K562 (cell line): ENCODE results near the gene GCNT3. TPM values are rescaled to one million over a fixed set of nuclear protein-coding genes. Genes with fewer than 3 reads are reported as not detected.
A peak's percentile ranks its signal among the peaks of the same experiment; 100 is the strongest.

Source experiments
- EHMT2 ChIP-seq: fragments of 450-650 bp; IDR thresholded peaks from 2 replicates; pipeline ENCODE4 v1.6.1; 2018; ENCODE audit warnings: antibody characterized with exemption
- FOXP4 ChIP-seq: sonication (generic); formaldehyde crosslinking; IDR thresholded peaks from 2 replicates; pipeline ENCODE4 v1.8.0; 2022; ENCODE audit warnings: mild to moderate bottlenecking, missing genetic modification reagents, borderline replicate concordance
- TAF7 ChIP-seq: fragments of 450-650 bp; IDR thresholded peaks from 2 replicates; pipeline ENCODE4 v1.6.1; 2016; ENCODE audit warnings: missing genetic modification characterization, missing compliant biosample characterization
- TBL1XR1 ChIP-seq, 2 experiments: IDR thresholded peaks; 2 replicates each; pipeline ENCODE4 v1.6.1; 2012; ENCODE audit warnings: improper control_type of control experiment in 2 of 2, low read length in 2 of 2, mild to moderate bottlenecking in 1 of 2
- TFAP4 ChIP-seq: sonication (generic); formaldehyde crosslinking; IDR thresholded peaks from 2 replicates; pipeline ENCODE4 v1.8.0; 2022; ENCODE audit warnings: missing genetic modification reagents, mild to moderate bottlenecking, moderate library complexity, borderline replicate concordance
- ZBTB40 ChIP-seq, 2 experiments: fragments of 450-650 bp in 1 of 2; sonication (generic) in 1 of 2; formaldehyde crosslinking in 1 of 2; IDR thresholded peaks; 2 replicates each; pipeline versions ENCODE4 v1.7.1 to v1.9.0; 2016 to 2022; ENCODE audit warnings: inconsistent platforms in 1 of 2, mild to moderate bottlenecking in 1 of 2, missing genetic modification reagents in 1 of 2
- ZBTB5 ChIP-seq: fragments of 450-650 bp; IDR thresholded peaks from 2 replicates; pipeline ENCODE4 v1.6.1; 2017; ENCODE audit warnings: antibody characterized with exemption
- ZBTB9 ChIP-seq: fragments of 450-650 bp; formaldehyde crosslinking; IDR thresholded peaks from 2 replicates; pipeline ENCODE4 v1.4.0; 2020; ENCODE audit warnings: mild to moderate bottlenecking, moderate library complexity
- ZNF121 ChIP-seq: sonication (generic); formaldehyde crosslinking; conservative IDR thresholded peaks from 2 replicates; pipeline ENCODE4 v1.8.0; 2022; ENCODE audit warnings: missing genetic modification reagents
- ZNF143 ChIP-seq: sonication (generic); formaldehyde crosslinking; IDR thresholded peaks from 2 replicates; pipeline ENCODE4 v1.9.0; 2022; ENCODE audit warnings: mild to moderate bottlenecking, missing genetic modification reagents
- polyA plus RNA-seq, 8 experiments: library from polyadenylated mRNA; depleted of rRNA in 4 of 8; stranded (reverse) in 5 of 8; unstranded in 3 of 8; fragments of >200 nt; fragmentation: Nextera tagmentation in 2 of 8; fragmentation: Illumina TruSeq in 1 of 8; extraction: Ambion mirVana in 2 of 8; extraction: Trizol in 1 of 8; gene quantifications; 2 replicates each; pipeline versions ENCODE4 v1.2.1 to v1.2.3, GENCODE V29; 2011 to 2014; ENCODE audit warnings: inconsistent platforms in 1 of 8, missing spikeins in 1 of 8
- total RNA-seq, 7 experiments: library from RNA; depleted of rRNA in 6 of 7; stranded (reverse); fragments of >200 nt in 6 of 7; fragmentation: Illumina TruSeq in 2 of 7; extraction: Trizol in 2 of 7; gene quantifications; 2 replicates each; pipeline versions ENCODE4 v1.2.1 to v1.2.3, GENCODE V29; 2011 to 2021; ENCODE audit warnings: low replicate concordance in 1 of 7

The GCNT3 gene
- total and polyA plus RNA-seq, 9 of the 15 experiments (the other 6 are each of a cell fraction or from before 2014, with no cell fraction given), result 0.07 to 0.35 (median 0.11) TPM; not detected in 4

GRCh38 chr15:59656897-59657634 is 45.5 kb downstream of the GCNT3 start, which contains the start of gene GTF2A2 (continued):
- TF ChIP-seq TFAP4 (peak; percentile 85; the same call in 1 of the 2 replicates), ZBTB40 (IDR thresholded peaks at IDR 0.05) (peak; percentile 94), ZBTB40 (CRISPR knock-in tag; IDR thresholded peaks at IDR 0.05) (no peak), EHMT2 (no peak), TBL1XR1 (IDR thresholded peaks at IDR 0.05; ENCODE audit: low read length in 2 of 2) (no peak), ZNF143 (CRISPR knock-in tag) (no peak), ZNF121 (CRISPR knock-in tag) (no peak), ZBTB5 (no peak), TAF7 (peak; percentile 50; the same call in 1 of the 2 replicates), ZBTB9 (no peak; the same call in none of the 2 replicates), FOXP4 (peak; percentile 87; the same call in 1 of the 2 replicates)
